Activated naive CD8-positive, alpha-beta T cell treated with anti-CD3 and anti-CD28 coated beads, Interleukin-2, amount 50 U/mL, for 24 hours (primary cell): ENCODE results near the gene HYAL4.
A peak's percentile ranks its signal among the peaks of the same experiment; 100 is the strongest.
"Not testable (repeated sequence)": the region's sequence is repeated elsewhere in the genome, so short reads cannot be mapped to it uniquely, and the experiment has no call there.

Source experiments
- ATAC-seq: fragments of 150-1000 bp; cut with Tn5 transposase; one replicate; pipeline ENCODE4 v1.10.0; 2021
- DNase-seq: peaks from one replicate; pipeline ENCODE4 v3.0.0; 2021
- H3K27ac Mint-ChIP-seq: one replicate; pipeline ENCODE4 v1.8.0; 2021; ENCODE audit warnings: mild to moderate bottlenecking, mixed read lengths
- H3K27me3 Mint-ChIP-seq: one replicate; pipeline ENCODE4 v1.8.0; 2021; ENCODE audit warnings: mixed read lengths
- H3K36me3 Mint-ChIP-seq: one replicate; pipeline ENCODE4 v1.8.0; 2021; ENCODE audit warnings: low read depth, mixed read lengths
- H3K4me1 Mint-ChIP-seq: one replicate; pipeline ENCODE4 v1.8.0; 2021; ENCODE audit warnings: mixed read lengths
- H3K4me3 Mint-ChIP-seq: one replicate; pipeline ENCODE4 v1.8.0; 2021; ENCODE audit warnings: mild to moderate bottlenecking, moderate library complexity, mixed read lengths
- H3K9me3 Mint-ChIP-seq: one replicate; pipeline ENCODE4 v1.8.0; 2021; ENCODE audit warnings: mixed read lengths

HYAL4 gene

GRCh38 chr7:123863461-123863860 lies 18.5 kb downstream of the HYAL4 start:
- Mint-ChIP-seq H3K4me3 (no peak overlapping the region), H3K9me3 (no peaks in the 10 kb centered on the region), H3K27ac (no peak overlapping the region), H3K36me3 (peaks cover 2% of the 10 kb centered on the region), H3K4me1 (no peaks in the 10 kb centered on the region), H3K27me3 (peaks cover 15% of the 10 kb centered on the region)
- ATAC-seq: no peak
- no peak for DNase-seq

DNA sequence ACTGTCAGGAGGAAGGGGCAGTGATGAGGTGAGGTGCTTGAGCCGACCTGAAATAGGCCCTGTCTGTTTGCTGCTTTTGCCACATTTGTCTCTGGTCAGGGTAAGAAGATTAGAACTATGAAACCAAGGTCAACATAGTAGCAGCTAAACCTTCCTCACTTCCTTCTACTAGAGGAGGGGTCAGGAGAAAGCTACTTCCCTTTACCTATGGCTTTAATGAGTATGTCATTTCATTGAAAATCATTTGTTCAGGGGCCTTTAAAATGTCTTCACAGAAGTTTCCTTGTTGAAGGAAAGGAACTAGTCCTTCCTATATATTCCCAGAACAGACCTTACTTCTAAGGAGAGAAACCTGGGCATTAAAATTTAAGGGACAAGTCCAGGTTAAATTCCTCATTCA lies 19.0 kb downstream of the HYAL4 start:
- H3K36me3 Mint-ChIP-seq: peaks cover 2% of the 10 kb centered on the region
- no peak overlapping the region for H3K27ac Mint-ChIP-seq
- DNase-seq: no peak
- no peaks in the 10 kb centered on the region for H3K4me1 Mint-ChIP-seq
- no peaks in the 10 kb centered on the region for H3K9me3 Mint-ChIP-seq
- ATAC-seq: no peak
- no peak overlapping the region for H3K4me3 Mint-ChIP-seq
- H3K27me3 Mint-ChIP-seq: peaks cover 15% of the 10 kb centered on the region

DNA sequence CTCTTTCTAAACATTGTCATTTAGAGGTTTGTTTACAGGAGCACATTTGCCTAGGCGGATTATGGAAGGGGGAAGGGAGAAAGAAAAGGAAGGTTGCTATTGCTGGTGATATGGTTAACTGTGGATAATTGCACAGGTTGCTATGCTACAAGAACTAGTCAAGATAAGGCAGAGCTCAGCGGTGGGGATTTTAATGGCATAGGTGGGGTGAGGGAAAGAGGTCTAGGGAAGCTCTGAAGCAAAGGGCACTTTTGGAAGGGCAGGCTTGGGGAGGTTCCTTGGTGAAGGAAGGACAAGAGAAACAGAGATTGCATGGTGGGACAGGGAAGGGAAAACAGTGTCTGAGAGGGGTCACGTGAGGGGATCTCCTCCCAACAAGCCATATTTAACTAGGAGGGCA lies 19.5 kb downstream of the HYAL4 start:
- H3K27me3 Mint-ChIP-seq: peaks cover 15% of the 10 kb centered on the region
- no peak for ATAC-seq
- DNase-seq: no peak
- H3K9me3 Mint-ChIP-seq: no peaks in the 10 kb centered on the region
- H3K4me1 Mint-ChIP-seq: no peaks in the 10 kb centered on the region
- no peak overlapping the region for H3K27ac Mint-ChIP-seq
- peaks cover 2% of the 10 kb centered on the region for H3K36me3 Mint-ChIP-seq
- H3K4me3 Mint-ChIP-seq: no peak overlapping the region

GRCh38 chr7:123864966-123865365 lies 20.0 kb downstream of the HYAL4 start:
- peaks cover 11% of the 10 kb centered on the region for H3K27me3 Mint-ChIP-seq
- H3K4me1 Mint-ChIP-seq: no peaks in the 10 kb centered on the region
- H3K4me3 Mint-ChIP-seq: no peak overlapping the region
- no peaks in the 10 kb centered on the region for H3K9me3 Mint-ChIP-seq
- DNase-seq: no peak
- no peak overlapping the region for H3K27ac Mint-ChIP-seq
- H3K36me3 Mint-ChIP-seq: peaks cover 2% of the 10 kb centered on the region
- no peak for ATAC-seq

- DNase-seq: peak; percentile 33
- H3K4me1 Mint-ChIP-seq: no peaks in the 10 kb centered on the region
- peaks cover 2% of the 10 kb centered on the region for H3K36me3 Mint-ChIP-seq
- peaks cover 14% of the 10 kb centered on the region for H3K27me3 Mint-ChIP-seq
- no peak overlapping the region for H3K4me3 Mint-ChIP-seq
- H3K9me3 Mint-ChIP-seq: no peaks in the 10 kb centered on the region
- no peak overlapping the region for H3K27ac Mint-ChIP-seq
- peak; percentile 59 for ATAC-seq
These were observed 20.6 kb downstream of the HYAL4 start for GRCh38 chr7:123865517-123866117.

DNA sequence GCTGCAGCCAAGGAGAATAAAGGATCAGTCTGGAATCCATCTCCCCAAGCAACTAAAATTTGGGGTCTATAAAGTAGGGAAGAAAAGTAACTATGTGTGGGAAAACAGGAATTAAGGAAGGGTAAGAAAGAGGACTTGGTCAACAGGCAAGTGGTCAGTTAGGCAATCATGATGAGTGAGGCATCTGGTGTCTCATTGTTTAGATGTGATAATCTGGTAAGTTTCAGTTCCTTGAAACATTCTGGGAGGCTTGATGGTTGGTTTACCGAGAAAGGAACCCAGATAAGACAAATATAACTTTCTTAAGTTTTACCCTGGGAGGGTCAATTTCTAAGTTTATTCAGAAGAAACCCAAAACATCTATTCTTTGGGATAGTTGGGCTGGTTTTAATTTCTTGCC lies 22.3 kb downstream of the HYAL4 start:
- no peak overlapping the region for H3K4me3 Mint-ChIP-seq
- H3K27ac Mint-ChIP-seq: no peak overlapping the region
- H3K4me1 Mint-ChIP-seq: no peaks in the 10 kb centered on the region
- no peak for ATAC-seq
- peaks cover 15% of the 10 kb centered on the region for H3K27me3 Mint-ChIP-seq
- H3K9me3 Mint-ChIP-seq: no peaks in the 10 kb centered on the region
- no peak for DNase-seq
- peaks cover 2% of the 10 kb centered on the region for H3K36me3 Mint-ChIP-seq

GRCh38 chr7:123871998-123872867 lies 27.3 kb downstream of the HYAL4 start:
- no peaks in the 10 kb centered on the region for H3K9me3 Mint-ChIP-seq
- no peak overlapping the region for H3K27ac Mint-ChIP-seq
- no peak overlapping the region for H3K4me3 Mint-ChIP-seq
- no peaks in the 10 kb centered on the region for H3K36me3 Mint-ChIP-seq
- DNase-seq (peak; percentile 27), ATAC-seq (peak; percentile 68)
- peaks cover 12% of the 10 kb centered on the region for H3K27me3 Mint-ChIP-seq
- H3K4me1 Mint-ChIP-seq: no peaks in the 10 kb centered on the region

DNA sequence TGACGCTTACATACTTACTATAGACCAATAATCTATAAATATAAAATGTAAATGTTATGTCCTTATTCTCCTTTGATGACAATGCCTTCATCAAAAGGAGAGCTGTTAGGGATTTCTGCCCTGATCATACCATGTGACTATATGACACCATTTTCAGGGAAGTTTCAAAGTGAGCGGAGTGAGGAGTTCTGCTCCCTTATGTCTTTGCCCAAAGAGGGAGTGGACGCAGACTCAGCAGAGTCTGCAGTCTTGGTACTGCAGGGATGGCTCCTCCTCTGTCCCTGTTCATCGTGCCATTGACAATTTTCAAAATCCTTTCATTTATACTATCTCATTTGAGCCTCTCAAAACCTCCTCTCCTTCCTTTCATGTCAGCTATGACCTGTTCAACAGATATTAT lies 27.9 kb downstream of the HYAL4 start:
- Mint-ChIP-seq H3K27ac (no peak overlapping the region), H3K27me3 (peaks cover 12% of the 10 kb centered on the region), H3K9me3 (no peaks in the 10 kb centered on the region), H3K4me1 (no peaks in the 10 kb centered on the region), H3K4me3 (no peak overlapping the region), H3K36me3 (no peaks in the 10 kb centered on the region)
- DNase-seq (no peak), ATAC-seq (no peak)

DNA sequence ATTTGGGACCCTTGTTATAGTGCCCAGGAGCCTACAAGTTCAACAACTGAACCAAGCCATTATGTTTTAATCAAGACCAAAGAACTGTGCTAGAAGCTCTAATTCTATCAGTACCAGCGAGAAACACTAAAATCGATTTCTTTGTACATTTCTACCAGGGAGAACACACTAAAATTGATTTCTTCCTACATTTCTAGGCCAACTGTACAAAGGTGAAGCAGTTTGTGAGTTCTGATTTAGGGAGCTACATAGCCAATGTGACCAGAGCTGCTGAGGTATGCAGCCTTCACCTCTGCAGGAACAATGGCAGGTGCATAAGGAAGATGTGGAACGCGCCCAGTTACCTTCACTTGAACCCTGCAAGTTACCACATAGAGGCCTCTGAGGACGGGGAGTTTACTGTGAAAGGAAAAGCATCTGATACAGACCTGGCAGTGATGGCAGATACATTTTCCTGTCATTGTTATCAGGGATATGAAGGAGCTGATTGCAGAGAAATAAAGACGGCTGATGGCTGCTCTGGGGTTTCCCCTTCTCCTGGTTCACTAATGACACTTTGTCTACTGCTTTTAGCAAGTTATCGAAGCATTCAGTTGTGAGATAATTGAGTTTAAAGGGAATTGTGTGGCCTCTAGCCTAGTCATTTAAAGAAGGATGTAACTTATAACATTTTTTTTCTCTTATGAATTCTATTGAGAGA lies 31.7 kb downstream of the HYAL4 start:
- H3K4me3 Mint-ChIP-seq: no peak overlapping the region
- peaks cover 6% of the 10 kb centered on the region for H3K27me3 Mint-ChIP-seq
- H3K4me1 Mint-ChIP-seq: no peaks in the 10 kb centered on the region
- H3K36me3 Mint-ChIP-seq: no peaks in the 10 kb centered on the region
- H3K9me3 Mint-ChIP-seq: no peaks in the 10 kb centered on the region
- no peak for ATAC-seq
- H3K27ac Mint-ChIP-seq: no peak overlapping the region
- DNase-seq: no peak

DNA sequence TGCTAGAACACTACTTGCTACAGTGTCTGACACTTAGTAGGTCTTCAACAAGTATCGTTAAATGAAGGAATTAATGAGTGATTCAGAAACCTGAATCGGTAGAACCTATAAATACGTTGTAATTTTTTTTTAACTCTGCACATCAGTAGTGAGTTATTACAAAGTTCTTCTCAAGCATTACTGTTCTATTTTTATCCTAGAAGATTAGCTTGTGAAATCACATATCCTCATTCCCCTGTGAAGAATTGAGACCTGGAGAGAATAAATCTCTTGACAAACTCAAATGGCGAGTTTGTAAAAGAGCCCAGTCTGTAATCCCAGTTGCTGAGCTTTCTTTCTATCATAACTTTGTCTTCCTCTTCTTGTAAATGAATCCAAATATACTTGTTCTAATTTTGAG lies 34.7 kb downstream of the HYAL4 start:
- Mint-ChIP-seq H3K4me3 (no peak overlapping the region), H3K27me3 (peaks cover 9% of the 10 kb centered on the region), H3K4me1 (no peaks in the 10 kb centered on the region), H3K9me3 (no peaks in the 10 kb centered on the region), H3K36me3 (no peaks in the 10 kb centered on the region), H3K27ac (no peak overlapping the region)
- DNase-seq: no peak
- ATAC-seq: no peak

DNA sequence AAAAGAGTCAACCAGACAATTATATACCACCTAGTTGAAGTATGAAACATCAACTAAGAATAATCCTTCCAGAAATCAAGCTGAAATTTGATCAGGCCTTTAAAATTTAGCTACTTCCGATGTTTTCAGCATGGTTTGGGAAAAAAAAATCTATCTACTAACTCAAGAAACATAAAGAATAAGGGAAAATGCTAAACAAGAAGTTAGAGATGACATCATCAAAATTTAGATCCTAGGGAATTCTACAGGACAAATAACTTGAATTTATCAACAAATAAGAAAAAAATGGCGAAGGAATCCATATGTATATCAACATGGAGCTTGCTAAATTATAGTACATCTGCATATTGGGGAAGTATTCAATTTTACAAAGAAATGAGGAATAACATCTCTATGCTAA lies 36.3 kb downstream of the HYAL4 start:
- no peaks in the 10 kb centered on the region for H3K4me1 Mint-ChIP-seq
- H3K36me3 Mint-ChIP-seq: no peaks in the 10 kb centered on the region
- no peak overlapping the region for H3K4me3 Mint-ChIP-seq
- H3K9me3 Mint-ChIP-seq: no peaks in the 10 kb centered on the region
- no peak overlapping the region for H3K27ac Mint-ChIP-seq
- H3K27me3 Mint-ChIP-seq: peaks cover 7% of the 10 kb centered on the region
- no peak for ATAC-seq
- no peak for DNase-seq

GRCh38 chr7:123883154-123883553 lies 38.2 kb downstream of the HYAL4 start:
- no peaks in the 10 kb centered on the region for H3K4me1 Mint-ChIP-seq
- no peaks in the 10 kb centered on the region for H3K36me3 Mint-ChIP-seq
- ATAC-seq (no peak), DNase-seq (no peak)
- H3K27ac Mint-ChIP-seq: no peak overlapping the region
- no peak overlapping the region for H3K4me3 Mint-ChIP-seq
- H3K27me3 Mint-ChIP-seq: peaks cover 7% of the 10 kb centered on the region
- H3K9me3 Mint-ChIP-seq: no peaks in the 10 kb centered on the region

- ATAC-seq (no peak), DNase-seq (no peak)
- Mint-ChIP-seq H3K36me3 (no peaks in the 10 kb centered on the region), H3K9me3 (no peaks in the 10 kb centered on the region), H3K27ac (no peak overlapping the region), H3K27me3 (peaks cover 3% of the 10 kb centered on the region), H3K4me3 (no peak overlapping the region), H3K4me1 (no peaks in the 10 kb centered on the region)
These were observed 43.2 kb downstream of the HYAL4 start for GRCh38 chr7:123888192-123888591.

GRCh38 chr7:123894753-123895152 lies 49.8 kb downstream of the HYAL4 start:
- not testable (repeated sequence) for H3K9me3 Mint-ChIP-seq, H3K4me1 Mint-ChIP-seq, H3K27me3 Mint-ChIP-seq, H3K36me3 Mint-ChIP-seq, ATAC-seq, H3K4me3 Mint-ChIP-seq, DNase-seq, H3K27ac Mint-ChIP-seq

DNA sequence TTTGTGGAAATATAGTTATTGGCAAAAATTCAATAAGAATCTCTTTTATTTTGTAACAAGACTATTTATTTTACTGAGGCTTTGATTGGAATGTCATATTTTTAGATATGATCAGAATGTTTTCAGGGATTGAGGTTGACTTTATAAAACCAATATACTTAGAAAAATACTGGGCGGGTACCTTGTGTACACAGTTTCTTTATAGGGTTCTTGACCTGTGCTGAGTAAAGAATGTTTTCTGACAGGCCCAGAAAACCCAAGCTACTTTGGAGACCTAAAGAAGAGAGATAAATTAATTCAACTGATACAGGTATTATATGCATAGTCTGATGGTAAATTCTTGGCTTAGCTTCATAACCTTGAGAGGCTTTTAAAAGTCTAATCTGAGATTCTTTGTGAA lies 56.1 kb downstream of the HYAL4 start:
- no peak for DNase-seq
- H3K27me3 Mint-ChIP-seq: no peaks in the 10 kb centered on the region
- no peaks in the 10 kb centered on the region for H3K36me3 Mint-ChIP-seq
- ATAC-seq: no peak
- no peak overlapping the region for H3K4me3 Mint-ChIP-seq
- no peaks in the 10 kb centered on the region for H3K4me1 Mint-ChIP-seq
- H3K9me3 Mint-ChIP-seq: no peaks in the 10 kb centered on the region
- no peak overlapping the region for H3K27ac Mint-ChIP-seq
